IPS-15b (cell line): ENCODE measurements around the gene ANAPC13.
A peak's percentile ranks its signal among the peaks of the same experiment; 100 is the strongest.

ENCODE experiments used
- H3K27me3 ChIP-seq: one replicate; pipeline ENCODE4 v1.6.1; 2013; ENCODE audit warnings: low read length; ENCODE audit not compliant: control insufficient read depth, insufficient read depth
- H3K36me3 ChIP-seq: one replicate; pipeline ENCODE4 v1.6.1; 2013; ENCODE audit warnings: low read length; ENCODE audit not compliant: control insufficient read depth, insufficient read depth
- H3K4me1 ChIP-seq: one replicate; pipeline ENCODE4 v1.6.1; 2013; ENCODE audit warnings: mild to moderate bottlenecking, low read length; ENCODE audit not compliant: control insufficient read depth, insufficient read depth
- H3K4me3 ChIP-seq: one replicate; pipeline ENCODE4 v1.5.1; 2013; ENCODE audit warnings: low read depth, low read length
- H3K9ac ChIP-seq: one replicate; pipeline ENCODE4 v1.6.1; 2013; ENCODE audit warnings: low read depth, mild to moderate bottlenecking, low read length
- H3K9me3 ChIP-seq: one replicate; pipeline ENCODE4 v1.6.1; 2013; ENCODE audit warnings: mild to moderate bottlenecking, low read length; ENCODE audit not compliant: control insufficient read depth, insufficient read depth

Gene ANAPC13

DNA sequence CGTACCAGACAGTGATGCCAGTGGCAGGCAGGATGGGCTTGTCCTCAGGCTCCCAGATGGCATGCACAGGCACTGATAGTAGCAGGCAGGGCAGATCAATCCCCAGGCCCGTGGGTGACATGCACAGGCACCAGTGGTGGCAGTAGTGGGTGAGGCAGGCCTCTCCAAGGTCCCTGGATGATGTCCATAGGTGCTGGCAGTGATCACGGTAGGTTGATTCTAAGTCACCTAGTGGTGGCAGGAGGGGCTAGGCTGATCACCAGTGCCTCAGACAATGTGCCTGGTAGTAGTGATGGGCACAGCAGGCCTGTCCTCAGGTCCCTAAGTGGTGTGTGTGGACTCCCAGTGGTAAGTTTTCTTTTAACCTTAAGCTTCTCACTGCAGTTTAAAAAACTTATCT, 19.7 kb upstream of the ANAPC13 start:
- H3K27me3 ChIP-seq, result no peaks in the 10 kb centered on the region
- H3K4me1 ChIP-seq, result no peaks in the 10 kb centered on the region
- H3K36me3 ChIP-seq, result no peaks in the 10 kb centered on the region
- no peak overlapping the region for H3K9ac ChIP-seq
- H3K9me3 ChIP-seq, result no peaks in the 10 kb centered on the region
- H3K4me3 ChIP-seq, result no peak overlapping the region

DNA sequence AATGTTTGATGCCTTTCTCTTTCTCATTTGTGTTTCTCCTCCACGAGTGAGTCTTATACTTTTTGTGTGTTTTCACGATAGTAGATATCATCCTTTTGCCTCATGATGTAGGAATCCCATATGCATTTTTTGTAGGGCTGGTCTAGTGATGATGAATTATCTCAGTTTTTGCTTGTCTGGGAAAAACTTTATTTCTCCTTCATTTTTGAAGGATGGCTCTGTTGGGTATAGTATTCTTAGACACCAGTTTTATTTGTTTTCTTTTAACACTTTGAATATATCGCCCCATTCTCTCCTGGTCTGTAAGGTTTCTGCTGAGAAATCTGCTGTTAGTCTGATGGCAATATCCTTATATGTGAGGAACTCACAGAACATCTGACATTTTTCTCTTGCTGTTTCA, 18.3 kb upstream of the ANAPC13 start:
- Histone ChIP-seq H3K4me3 (no peak overlapping the region), H3K9me3 (no peaks in the 10 kb centered on the region), H3K9ac (no peak overlapping the region), H3K36me3 (no peaks in the 10 kb centered on the region), H3K27me3 (no peaks in the 10 kb centered on the region), H3K4me1 (no peaks in the 10 kb centered on the region)

DNA sequence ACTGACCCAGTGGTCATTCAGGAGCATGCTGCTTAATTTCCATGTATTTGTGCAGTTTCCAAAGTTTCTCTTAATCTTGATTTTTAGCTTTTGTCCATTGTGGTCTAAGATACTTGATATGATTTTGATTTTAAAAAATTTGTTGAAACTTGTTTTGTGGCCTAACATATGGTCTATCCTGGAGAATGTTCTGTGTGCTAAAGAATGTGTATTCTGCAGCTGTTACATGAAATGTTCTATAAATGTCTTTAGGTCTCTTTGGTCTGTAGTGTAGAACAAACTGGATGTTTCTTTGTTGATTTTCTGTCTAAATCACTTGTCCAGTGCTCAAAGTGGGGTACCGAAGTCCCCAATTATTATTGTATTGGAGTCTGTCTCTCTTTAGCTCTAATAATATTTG, 17.5 kb upstream of the ANAPC13 start:
- Histone ChIP-seq H3K9ac (no peak overlapping the region), H3K27me3 (no peaks in the 10 kb centered on the region), H3K4me1 (no peaks in the 10 kb centered on the region), H3K4me3 (no peak overlapping the region), H3K9me3 (no peaks in the 10 kb centered on the region), H3K36me3 (no peaks in the 10 kb centered on the region)

DNA sequence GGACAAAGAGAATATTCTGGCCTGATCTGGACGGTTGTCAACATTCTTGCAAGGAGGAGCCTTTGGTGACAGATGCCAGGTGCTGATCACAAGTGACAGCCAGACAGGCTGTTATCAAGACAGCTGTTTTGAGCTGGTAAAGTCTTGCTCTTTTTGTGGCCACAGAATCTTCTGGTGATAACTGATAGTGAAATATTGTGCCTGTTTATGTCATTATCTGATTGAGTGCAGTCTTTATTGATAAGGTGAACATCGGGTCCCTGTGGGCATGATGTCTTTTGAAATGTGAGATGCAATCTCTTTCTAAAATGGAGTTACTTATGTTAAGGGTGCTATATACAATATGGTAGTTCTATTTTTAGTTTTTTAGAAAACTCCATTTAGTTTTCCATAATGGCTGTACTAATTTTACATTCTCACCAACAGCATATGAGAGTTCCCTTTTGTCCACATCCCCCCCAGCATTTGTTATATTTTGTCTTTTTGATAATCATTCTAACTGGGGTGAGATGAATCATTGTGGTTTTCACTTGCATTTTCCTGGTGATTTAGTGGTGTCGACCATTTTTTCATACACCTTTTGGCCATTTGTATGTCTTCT, 10.8 kb upstream of the ANAPC13 start:
- Histone ChIP-seq H3K9me3 (no peaks in the 10 kb centered on the region), H3K9ac (no peak overlapping the region), H3K36me3 (no peaks in the 10 kb centered on the region), H3K4me3 (no peak overlapping the region), H3K27me3 (no peaks in the 10 kb centered on the region), H3K4me1 (no peaks in the 10 kb centered on the region)

DNA sequence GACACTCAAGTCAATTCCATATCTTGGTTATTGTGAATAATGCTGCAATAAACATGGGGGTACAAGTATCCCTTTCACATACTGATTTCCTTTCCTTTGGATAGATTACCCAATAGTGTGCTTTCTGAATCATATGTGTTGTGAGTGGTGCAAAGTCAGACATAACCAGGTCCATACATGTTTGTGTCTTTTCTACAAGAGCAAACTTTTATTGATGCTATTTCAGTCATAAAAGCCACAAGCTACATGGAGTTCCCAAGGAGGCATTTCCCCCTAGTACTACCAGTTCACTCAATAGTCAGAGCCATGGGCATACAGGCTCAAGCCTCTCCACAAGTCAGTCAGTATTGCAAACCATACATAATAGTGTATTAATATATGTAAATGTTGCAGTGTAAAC, 10.2 kb upstream of the ANAPC13 start:
- no peaks in the 10 kb centered on the region for H3K27me3 ChIP-seq
- no peaks in the 10 kb centered on the region for H3K4me1 ChIP-seq
- no peak overlapping the region for H3K4me3 ChIP-seq
- H3K9ac ChIP-seq, result no peak overlapping the region
- no peaks in the 10 kb centered on the region for H3K36me3 ChIP-seq
- no peaks in the 10 kb centered on the region for H3K9me3 ChIP-seq

DNA sequence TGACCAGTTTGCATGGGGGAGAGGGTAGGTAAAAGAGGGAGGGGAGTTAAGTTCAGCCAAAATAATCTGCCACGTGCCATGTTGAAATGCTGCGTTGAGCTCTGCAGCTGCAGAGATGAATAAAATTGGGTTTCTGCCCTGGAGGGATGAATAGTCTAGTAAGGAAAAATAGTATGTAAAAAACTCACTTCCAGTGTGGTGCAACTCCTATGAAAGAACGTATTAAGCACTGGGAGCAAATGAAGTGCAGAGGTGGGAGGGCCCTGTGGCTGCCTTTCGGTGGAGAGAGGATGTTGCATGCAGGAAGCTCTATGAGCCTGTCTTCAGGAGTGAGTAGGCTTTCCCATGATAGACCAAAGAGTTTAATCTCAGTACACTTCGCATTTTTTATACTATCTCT, 8.7 kb upstream of the ANAPC13 start:
- H3K4me3 ChIP-seq, result no peak overlapping the region
- no peak overlapping the region for H3K9ac ChIP-seq
- H3K36me3 ChIP-seq, result no peaks in the 10 kb centered on the region
- H3K27me3 ChIP-seq, result no peaks in the 10 kb centered on the region
- H3K9me3 ChIP-seq, result no peaks in the 10 kb centered on the region
- no peaks in the 10 kb centered on the region for H3K4me1 ChIP-seq

DNA sequence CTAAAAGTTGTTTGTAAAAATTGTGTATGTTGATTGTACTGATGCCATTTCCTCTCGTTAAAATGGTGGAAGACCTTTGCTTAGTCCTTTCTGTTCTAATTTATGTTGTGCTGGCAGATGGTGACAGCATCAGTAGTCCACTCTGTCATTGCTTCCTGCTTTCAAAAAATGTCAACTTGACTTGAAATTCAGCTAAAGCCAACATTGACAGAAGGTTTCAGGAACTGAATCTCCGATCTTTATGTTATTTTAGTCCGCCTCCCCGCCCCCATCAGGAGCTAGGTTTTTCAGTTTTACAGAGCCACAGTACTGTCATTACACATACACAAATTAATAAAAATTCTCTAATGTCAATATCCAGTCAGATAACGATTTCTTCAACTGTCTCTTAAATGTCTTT, 1.6 kb upstream of the ANAPC13 start:
- Histone ChIP-seq H3K4me1 (peaks cover 7% of the 10 kb centered on the region), H3K9me3 (no peaks in the 10 kb centered on the region), H3K4me3 (no peak overlapping the region), H3K27me3 (no peaks in the 10 kb centered on the region), H3K9ac (no peak overlapping the region), H3K36me3 (no peaks in the 10 kb centered on the region)

DNA sequence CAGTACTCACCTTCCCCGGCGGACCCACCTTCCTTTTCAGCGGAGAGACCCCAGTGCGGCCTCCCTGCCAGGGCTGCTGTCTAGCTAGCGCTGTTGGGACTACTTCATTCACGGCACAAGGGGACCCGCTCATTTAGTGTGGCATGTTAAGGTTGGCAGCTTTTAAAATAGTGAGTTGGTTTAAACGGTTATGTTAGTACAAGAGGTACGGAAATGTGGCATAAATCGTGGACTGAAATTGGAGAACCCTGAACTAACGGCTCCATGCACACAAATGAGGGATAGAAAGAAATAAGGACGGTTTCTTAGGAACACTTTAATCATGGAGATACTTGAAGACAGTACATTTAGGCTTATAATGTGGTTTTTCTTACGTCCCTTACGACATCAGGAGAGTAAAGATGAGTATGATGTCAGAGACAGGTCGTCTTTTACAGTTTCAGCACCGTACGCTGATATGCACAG, 824 bp upstream of the ANAPC13 start:
- Histone ChIP-seq H3K4me3 (peak overlapping the region; percentile 95), H3K36me3 (peaks cover 1% of the 10 kb centered on the region), H3K9me3 (no peaks in the 10 kb centered on the region), H3K4me1 (peaks cover 7% of the 10 kb centered on the region), H3K9ac (peak overlapping the region; percentile 82), H3K27me3 (no peaks in the 10 kb centered on the region)

DNA sequence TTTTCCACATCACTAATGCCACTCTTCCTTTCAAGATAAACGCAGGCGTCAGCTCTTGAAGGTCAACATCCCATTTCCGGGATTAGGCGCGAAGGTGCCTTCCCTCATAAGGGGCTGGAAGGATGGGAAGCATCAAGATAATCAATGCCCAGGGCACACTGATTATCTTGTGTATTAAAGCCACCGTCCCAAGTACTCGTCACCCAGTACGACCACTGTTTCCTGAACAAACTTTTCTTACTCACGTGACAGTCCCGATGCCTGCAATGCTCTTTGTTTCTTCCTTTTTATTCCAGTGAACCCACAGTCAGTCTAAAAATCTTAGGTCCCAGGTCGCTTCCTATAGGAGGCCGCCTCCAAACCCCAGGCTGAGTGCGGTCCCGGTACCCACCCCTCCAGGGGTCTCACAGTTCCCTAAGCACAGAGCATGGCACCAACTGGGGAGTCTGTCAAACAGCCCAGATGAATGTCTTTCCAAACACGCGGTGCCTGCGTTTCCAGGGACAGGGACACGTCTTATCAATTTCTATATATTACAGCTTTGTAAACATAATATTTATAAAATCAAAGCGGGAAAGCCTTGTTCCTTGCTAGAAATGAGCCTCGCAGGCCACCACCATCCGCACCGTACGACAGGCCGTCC, 589 bp downstream of the ANAPC13 start:
- peak overlapping the region; percentile 95 for H3K4me3 ChIP-seq
- peaks cover 3% of the 10 kb centered on the region for H3K36me3 ChIP-seq
- H3K4me1 ChIP-seq, result peaks cover 7% of the 10 kb centered on the region
- no peaks in the 10 kb centered on the region for H3K9me3 ChIP-seq
- peak overlapping the region; percentile 82 for H3K9ac ChIP-seq
- no peaks in the 10 kb centered on the region for H3K27me3 ChIP-seq

DNA sequence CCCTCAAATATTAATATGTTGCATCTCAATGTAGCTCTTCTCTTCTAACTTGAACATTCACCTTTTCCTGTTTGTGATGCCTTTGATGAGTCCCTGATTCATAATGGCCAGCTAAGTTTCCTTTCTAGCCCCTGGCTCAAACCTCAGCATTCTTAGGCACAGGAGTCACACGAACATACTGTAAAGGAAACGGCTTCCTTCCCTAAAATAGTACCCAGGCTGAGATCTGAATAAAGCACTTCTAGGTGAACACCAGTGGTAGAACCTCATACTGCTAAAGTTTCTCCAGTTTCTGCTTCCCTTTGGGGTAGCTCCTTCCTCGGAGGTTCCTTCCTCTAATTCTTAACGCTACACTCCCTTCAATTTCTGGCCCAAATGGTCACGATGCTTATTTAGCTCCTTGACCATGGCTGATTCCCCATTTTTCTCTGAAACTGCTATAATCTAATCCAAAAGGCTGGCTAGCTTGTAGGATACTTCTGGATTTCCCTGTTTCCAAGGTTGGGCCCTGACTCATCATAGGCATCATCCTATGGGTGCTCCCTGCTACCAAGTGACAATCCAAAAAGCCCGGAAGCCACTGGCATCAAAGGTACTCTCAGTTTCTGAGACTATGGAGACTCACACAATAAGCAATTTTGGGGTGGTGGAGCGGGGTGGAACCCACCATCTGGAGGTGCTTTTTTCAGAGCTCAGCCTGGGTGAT, 2.4 kb downstream of the ANAPC13 start:
- H3K4me3 ChIP-seq, result no peak overlapping the region
- H3K36me3 ChIP-seq, result peaks cover 3% of the 10 kb centered on the region
- no peak overlapping the region for H3K9ac ChIP-seq
- no peaks in the 10 kb centered on the region for H3K27me3 ChIP-seq
- peaks cover 7% of the 10 kb centered on the region for H3K4me1 ChIP-seq
- no peaks in the 10 kb centered on the region for H3K9me3 ChIP-seq

DNA sequence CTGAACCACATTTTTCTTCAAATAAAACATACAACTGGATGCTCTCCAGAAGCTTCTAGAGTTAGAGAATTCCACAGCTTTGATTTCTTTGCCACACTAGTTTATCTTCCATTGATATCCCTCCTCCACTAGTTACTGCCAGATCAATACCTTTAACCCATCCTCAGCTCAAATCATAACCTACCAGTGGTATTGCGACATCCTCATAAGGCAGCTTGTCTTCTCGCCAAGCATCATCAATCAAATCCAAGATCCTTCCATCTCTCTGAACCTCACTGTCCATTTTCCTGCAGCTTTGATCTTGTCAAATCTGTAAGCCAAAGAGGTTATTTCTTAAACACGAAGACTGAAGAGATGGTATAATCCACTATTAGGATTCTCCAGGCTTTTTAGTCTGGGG, 3.2 kb downstream of the ANAPC13 start:
- Histone ChIP-seq H3K27me3 (no peaks in the 10 kb centered on the region), H3K9ac (no peak overlapping the region), H3K9me3 (no peaks in the 10 kb centered on the region), H3K36me3 (peaks cover 3% of the 10 kb centered on the region), H3K4me1 (peaks cover 7% of the 10 kb centered on the region), H3K4me3 (no peak overlapping the region)

DNA sequence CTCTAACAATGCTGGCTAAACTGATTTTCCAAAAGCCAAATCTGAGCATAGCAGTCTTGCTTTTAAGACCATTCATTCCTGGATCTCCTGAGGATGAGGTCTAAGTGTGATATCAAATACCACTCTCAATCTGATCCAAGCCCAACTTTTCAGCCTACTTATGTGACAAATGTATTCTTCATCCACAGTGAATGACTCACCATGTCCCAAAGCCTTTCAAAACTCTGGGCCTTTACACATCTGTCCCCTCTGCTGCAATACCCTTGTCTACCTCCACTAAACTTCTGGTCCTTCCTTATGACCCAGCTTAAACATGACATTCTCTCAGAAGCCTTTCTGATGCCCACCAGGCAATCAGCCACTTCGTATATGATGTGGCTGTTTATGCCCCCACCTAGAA, 4.6 kb downstream of the ANAPC13 start:
- H3K9me3 ChIP-seq, result no peaks in the 10 kb centered on the region
- no peak overlapping the region for H3K9ac ChIP-seq
- H3K4me3 ChIP-seq, result no peak overlapping the region
- H3K36me3 ChIP-seq, result peaks cover 3% of the 10 kb centered on the region
- H3K27me3 ChIP-seq, result no peaks in the 10 kb centered on the region
- H3K4me1 ChIP-seq, result peaks cover 7% of the 10 kb centered on the region
